Stimulated activated naive CD8-positive, alpha-beta T cell treated with anti-CD3 and anti-CD28 coated beads, Interleukin-15, Interleukin-2, amounts not matched to agents 100 U/mL and 50 U/mL, for 24 hours (primary cell): ENCODE results near the gene SDHB.

Source experiments
- ATAC-seq: fragments of 150-1000 bp; cut with Tn5 transposase; one replicate; pipeline ENCODE4 v1.10.0; 2021
- DNase-seq: peaks from one replicate; pipeline ENCODE4 v3.0.0; 2021

The SDHB gene

DNA sequence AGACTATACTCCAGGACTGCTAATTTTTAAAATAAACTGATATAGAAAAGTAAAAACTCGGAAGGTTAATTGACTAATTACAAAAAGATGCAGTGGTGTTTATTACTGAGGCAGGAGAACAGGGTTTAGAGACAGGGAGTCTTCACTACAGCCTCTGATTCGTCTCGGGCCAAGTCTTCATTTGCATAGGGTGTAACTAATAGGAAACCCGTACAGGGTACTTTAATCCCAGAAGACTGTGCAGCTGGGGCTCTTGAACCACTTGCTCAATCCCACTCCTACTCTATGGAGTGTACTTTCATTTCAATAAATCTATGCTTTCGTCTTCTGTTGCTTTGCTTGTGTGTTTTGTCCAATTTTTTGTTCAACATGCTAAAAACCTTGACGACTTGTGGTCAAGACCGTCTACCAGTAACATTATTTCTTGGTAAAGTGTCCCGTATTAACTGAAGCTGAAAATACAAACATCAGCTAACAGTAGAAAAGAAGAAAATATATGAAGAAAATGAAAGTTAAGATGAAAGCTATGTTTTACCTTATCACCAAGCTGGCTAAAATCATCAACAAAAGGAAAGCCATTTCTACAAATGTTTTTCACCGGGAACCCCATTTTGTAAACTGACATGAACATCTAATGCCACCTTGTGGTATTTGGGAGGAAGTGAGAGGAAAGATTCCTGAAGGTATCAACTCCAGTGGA is 8.0 kb downstream of the SDHB start:
- DNase-seq, result no peak
- no peak for ATAC-seq

DNA sequence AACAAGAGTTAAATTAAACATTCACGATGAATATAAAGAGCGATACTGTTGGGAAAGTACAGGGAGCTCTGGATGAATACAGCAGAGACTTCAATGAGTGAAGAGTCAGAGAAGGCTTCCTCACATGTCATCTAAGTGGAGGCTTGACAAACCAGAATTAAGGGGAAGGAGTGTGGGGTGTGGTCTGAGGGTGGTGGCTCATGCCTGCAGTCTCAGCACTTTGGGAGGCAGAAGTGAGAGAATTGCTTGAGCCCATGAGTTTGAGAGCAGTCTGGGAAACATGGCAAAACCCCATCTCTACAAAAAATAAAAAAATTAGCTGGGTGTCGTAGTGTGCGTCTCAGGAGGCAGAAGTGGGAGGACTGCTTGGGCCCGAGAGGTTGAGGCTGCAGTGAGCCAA is 8.7 kb downstream of the SDHB start:
- DNase-seq (no peak), ATAC-seq (no peak)

DNA sequence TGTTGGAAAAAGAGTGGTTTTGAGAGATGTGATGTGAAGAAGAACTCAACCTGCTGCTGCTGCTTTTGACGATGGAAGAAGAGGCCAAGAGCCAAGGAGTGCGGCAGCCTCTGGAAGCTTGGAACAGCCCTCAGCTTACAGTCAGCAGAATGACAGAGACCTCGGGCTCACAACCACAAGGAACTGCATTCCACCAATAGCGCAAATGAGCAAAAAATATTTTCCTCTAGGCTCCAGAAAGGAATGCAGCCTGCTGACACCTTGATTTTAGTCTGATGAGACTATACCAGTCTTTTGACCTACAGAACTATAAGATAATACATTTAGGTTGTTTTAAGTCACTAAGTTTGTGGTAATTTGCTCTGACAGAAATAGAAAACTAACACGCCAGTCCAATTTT is 10.2 kb downstream of the SDHB start:
- DNase-seq (no peak), ATAC-seq (no peak)

DNA sequence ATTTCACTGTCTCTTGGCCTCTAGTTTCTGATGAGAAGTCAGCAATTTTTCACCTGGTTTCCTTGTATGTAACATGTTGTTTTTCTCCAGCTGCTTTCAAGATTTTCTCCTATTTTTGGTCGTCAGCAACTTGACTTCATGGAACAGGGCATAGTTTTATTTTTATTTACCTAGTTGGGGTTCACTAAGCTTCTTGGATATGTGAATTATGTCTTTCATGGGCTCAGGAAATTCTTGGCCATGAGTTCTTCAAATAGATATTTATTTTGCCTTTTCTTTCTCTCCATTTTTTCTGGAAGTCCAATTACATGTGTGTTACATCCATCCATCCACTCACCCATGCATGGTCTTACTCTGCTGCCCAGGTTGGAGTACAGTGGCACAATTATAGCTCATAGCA is 13.7 kb downstream of the SDHB start:
- ATAC-seq (no peak), DNase-seq (no peak)

DNA sequence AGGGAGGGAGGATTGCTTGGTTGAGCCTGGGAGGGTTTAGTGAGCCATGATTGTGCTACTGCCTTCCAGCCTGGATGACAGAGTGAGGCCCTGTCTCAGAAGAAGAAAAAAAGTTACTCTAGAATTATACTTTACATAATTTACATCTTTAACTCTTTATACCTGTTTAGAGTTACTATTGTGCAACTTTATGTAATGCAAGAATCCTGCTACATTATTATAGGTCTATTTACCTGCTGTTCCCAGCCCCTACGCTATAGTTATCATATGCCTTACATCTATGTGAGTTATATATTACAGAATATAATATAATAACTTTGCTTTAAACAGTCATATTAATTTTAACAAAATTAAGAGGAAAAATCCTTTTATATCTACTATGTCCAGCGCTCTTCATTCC is 14.3 kb downstream of the SDHB start:
- no peak for ATAC-seq
- DNase-seq, result no peak

DNA sequence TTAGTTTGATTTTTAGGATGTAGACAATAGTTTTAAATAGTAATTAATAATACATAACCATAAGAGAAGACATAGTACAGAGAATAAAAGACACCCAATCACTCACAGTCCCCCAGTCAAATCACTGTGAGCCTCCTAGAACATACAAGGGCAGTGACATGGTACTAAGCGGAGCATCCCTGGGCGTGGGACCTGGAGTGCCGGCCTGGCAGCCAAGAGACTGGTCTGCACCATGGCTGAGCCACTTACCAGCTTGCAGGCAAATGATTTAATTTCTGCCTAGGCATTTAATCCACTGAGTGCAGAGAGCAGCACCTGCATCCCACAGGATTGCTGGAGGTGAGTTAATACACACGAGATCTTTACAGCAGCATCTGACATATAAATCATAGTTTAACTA is 20.4 kb downstream of the SDHB start:
- ATAC-seq (no peak), DNase-seq (no peak)

DNA sequence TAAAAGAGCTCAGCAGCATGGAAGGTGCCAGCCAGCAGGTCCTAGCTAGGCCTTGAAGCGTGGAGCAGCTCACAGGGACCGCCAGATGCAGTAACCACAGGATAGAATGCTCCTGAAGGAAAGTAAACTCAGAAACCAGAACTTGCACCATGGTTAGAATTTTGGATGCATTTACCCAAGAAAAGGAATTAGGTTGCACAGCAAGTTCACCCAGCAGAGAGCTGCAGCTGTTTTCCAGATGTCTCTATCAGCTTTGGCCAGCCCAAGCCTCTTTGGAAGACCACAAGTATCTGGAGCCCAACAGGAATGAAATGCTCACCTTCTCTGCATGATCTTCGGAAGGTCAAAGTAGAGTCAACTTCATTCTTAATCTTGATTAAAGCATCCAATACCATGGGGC is 21.1 kb downstream of the SDHB start:
- ATAC-seq (no peak), DNase-seq (no peak)

DNA sequence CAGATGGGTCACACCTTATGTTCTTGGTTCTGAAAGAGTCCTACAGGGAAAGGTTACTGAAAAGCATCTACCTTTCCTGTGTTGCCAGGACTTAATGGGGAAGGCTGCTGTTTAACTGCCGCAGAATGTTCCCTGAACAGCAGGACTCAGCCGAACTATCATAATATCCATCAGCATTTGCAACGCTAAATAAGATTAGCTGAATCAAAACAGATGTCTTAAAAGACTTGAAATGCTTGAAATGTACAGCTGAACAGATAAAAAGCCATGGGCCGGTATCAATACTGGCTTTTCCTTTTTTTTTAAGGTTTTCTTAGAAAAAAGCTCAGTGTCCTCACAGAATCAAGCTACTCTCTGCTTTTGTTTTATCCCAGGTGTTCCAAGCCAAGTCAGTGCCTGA is 22.4 kb downstream of the SDHB start:
- ATAC-seq, result no peak
- no peak for DNase-seq

DNA sequence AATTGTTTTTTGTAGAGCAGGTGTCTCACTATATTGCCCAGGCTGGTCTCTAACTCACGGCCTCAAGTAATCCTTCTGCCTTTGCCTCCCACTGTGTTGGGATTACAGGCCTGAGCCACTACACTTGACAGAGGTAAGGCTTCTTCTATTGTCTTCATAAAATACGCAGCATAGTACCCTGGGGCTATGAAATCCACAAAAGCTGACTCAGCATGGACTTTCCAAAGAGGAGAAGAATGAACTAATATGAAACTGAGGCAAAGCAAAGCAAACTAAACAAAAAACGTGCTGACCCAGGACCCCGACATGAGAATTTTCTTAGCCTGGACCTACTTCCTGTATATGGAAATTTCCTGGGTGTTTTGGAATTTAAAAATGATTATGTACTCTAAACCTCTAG is 23.6 kb downstream of the SDHB start:
- DNase-seq (no peak), ATAC-seq (no peak)

DNA sequence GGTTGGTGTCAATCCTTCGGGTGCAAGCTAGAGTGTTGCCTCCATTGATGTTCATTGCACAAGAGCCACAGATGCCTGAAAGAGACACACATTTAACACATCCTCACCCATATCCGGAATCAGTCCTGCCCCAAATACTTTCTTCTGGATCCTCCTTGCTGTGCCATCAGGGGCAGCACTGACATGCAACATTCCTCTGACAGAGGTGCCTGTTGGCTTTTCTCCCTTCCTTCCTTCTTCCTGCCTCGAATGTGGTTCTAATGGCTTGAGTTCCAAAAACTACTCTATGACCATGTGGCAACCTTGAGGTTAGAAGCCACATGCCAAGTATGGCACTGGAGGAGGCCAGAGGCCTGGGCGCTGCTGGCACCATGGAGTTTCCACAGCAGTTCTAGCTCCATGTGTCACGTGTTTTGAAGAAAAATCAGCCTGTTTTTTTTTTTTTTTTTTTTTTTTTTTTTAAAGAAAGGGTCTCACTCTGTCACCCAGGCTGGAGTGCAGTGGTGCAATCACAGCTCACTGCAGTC is 25.1 kb downstream of the SDHB start:
- ATAC-seq (no peak), DNase-seq (no peak)

DNA sequence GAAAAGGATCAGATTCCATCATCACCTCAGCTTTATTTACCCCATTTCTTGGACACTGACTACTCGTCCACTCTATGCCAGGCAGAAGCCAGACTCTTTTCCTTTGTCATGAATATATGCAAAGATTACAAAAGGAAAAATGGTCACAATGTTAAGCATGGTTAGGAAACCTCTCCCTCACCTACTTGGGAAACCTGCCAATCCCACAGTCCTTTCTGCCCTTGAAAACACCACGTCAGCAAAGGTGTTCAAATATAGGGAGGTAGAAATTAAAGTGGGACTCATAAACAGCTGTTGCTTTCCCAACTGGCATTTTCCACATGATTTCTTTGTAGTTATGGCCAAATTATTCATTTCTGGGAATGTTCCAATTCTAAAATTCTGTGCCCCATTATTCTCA is 25.9 kb downstream of the SDHB start:
- no peak for ATAC-seq
- no peak for DNase-seq

DNA sequence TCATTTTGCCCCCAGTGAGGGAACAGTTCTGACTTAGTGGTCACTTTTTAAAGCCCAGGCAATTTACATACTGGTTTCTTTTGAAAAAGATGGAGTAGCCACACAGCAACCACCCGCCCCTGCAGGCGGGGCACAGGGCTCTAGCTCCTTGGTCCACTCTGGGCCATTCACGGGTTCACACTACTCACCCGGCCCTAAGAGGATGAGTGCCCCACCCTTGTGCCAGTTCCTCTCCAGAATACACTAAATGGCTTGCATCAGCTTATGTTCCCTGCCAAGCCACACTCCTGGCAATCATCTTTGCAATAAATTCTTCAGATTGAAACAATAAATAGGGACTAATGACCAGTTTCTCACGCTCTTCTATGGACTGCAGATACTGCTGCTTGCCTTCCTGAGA is 26.4 kb downstream of the SDHB start:
- DNase-seq (no peak), ATAC-seq (no peak)

DNA sequence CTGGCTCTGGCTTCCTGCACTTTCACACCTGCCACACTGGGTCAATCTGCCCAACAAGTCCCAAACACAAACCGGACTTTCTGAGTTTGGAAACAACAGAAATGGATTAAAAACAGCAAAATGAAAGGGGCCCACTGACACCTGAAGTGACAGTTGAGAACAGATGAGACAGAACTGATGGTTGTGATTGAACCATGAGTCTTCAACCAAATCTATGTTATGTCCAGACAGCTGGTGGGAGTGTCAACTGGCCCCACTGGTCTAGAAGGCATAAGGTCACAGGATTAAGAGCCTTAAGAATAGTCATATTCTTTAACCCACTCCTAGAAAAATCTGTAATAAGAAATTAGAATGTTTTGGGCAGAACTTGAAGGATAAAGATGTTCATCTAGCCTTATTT is 29.1 kb downstream of the SDHB start:
- ATAC-seq, result no peak
- no peak for DNase-seq

DNA sequence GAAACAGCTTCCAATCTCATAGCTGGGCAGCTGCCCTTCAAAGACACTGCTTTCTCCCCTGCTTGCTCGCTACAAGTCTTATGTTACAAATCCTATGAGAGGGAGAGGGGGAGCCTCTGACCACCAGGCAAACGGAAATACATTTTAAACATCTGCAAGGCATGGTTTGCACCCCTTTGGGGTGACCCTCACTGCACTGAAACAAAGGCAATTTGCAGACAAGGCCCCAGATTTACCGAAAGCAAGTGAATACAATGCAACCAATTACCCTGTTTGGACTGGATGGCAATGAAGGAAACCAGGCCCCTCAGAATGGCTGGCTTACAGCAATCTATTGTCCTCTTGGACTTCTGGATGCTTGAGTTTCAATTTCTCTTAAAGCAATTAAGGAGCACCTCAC is 30.3 kb downstream of the SDHB start:
- DNase-seq, result no peak
- ATAC-seq, result no peak

DNA sequence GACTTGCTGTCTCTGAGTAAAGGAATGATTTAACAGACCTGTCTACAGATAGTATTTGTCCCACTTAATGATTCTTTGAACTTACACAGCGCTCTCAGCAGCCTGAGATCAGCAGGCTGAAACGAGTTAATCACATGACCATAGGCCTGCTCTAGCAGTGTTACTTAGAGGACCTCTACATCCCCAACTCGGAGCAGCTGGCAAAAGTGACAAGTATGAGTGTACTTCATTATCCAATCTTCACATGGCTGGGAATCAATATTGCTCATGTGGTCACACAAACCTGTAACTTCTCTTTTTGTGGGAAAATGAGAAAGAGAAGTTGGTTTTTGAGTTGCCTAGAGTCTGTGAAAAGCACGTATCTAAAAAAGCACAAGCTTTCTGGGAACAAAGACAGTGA is 30.7 kb downstream of the SDHB start:
- no peak for ATAC-seq
- DNase-seq, result no peak

DNA sequence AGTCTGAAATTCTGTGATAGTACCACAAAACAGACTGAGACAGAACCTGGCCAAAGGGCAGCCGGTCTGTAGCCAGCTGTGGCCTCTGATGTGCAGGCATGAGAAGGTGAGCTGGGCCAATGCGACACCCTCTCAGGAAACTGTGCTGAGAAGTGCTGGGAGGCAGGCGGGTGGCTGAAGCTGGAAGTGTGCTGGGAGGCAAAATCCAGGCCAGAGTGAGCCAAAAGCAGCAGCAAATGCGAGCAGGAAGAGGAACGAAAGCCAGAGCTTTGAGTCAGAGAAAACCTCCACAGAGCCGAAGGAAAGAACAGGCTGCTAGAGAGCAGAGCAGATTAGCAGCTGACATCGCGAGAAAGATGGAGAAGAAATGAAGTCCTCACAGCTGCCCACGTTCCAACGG is 31.9 kb downstream of the SDHB start:
- ATAC-seq (no peak), DNase-seq (no peak)

DNA sequence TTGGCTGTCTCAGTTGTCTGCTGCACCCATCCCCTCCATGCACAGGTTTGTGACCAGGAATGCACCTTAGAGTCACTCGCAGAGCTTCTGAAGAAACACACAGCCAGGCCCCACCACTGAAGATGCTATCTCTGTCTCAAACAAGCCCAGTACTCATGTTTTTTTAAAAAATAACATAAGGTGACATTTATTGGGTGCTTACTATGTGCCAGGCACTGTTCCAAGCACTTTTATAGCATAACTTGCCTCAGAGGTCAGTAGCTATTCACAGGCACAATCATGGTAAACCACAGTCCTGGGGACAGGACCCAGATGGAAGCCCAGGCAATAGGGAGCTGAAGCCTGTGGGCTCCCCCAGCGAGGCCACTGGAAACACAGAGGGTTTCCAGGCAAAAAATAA is 33.3 kb downstream of the SDHB start:
- DNase-seq, result no peak
- ATAC-seq, result no peak

DNA sequence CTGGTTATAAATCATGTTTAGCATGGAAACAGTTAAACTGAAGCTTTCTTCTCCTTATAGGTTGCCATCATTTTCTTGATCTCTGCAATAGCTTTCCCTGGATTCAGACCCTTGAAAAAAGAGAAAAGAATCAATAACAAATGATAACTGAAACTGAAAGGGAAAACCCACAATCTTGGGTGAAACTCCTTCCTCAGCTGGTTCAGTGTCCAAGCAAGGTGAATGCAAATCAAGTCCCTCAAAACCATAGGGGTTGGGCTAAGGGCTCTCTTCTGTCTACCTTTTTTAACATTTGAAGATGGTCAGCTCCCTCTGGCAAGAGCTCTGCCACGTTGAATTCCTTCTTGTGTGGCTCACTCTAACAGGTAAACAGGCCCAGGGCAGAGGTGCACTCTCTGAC is 35.0 kb downstream of the SDHB start:
- DNase-seq (no peak), ATAC-seq (no peak)

DNA sequence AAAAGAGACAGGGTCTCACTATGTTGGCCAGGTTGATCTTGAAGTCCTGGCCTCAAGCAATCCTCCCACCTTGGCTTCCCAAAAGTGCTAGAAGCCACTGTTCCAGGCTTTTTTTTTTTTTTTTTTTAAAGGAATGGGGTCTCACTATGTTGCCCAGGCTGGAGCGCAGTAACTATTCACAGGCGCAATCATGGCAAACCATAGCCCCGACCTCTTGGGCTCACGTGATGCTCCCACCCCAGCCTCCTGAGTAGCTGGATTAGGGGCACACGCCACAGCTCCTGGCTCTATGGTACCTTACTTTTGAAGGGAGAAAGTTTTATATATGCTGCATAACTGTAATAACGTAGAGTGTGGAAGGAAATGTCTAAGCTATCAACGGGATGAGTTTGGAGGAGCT is 36.4 kb downstream of the SDHB start:
- no peak for ATAC-seq
- DNase-seq, result no peak

DNA sequence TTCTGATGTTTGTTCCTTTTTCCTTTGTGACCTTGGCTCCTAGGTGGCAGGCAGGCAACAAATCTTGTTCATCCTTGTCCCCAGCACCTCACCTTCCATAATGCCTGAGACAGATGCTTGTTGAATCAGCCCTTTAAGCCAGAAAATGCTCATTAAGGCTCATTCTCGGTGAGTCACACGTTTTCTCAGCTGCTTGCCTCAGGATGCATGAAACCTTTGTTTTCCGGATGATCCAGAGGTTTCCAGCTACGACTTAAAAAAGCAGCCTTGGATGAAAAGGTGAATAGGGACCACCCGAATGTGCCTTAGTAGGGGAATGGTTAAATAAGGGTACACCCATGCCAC is 37.5 kb downstream of the SDHB start:
- DNase-seq (no peak), ATAC-seq (no peak)

DNA sequence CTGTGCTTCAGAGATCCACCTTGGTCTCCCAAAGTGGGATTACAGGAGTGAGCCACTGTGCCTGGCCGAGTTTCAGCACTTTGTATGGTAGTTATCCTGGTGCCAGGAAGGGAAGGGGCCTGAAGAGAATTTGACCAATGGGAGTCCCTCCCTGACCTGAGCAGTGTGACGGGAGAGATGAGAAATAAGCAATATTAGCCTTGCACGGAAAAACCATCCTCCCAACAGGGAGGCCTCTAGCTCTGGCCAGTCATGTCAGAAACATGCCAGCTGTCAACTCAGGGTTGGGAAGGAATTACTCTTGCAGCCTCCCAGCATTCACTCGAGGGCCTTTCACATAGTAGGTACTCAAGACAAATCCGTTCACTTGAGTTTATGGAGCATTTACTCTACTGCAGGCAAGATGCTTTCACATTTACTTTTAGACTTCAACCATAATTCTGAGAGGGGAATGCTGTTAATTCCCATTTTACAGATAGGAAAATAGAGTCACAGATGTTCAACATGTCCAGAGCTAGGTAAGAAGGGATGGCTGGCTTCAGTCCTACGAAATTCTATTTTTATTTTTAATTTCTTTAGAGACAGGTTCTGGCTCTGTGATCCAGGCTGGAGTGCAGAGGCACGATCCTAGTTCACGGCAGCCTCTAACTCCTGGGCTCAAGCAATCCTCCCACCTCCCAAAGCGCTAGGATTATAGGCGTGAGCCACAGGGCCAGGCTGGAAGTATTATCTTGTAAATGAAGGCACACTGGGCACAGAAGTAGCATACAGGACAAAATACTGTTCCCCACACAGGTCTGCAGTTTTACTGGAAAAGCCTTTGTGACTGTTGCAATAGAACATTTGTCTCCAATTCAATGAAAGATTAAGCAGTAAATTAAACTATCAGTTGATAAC is 38.9 kb downstream of the SDHB start:
- ATAC-seq (no peak), DNase-seq (no peak)

DNA sequence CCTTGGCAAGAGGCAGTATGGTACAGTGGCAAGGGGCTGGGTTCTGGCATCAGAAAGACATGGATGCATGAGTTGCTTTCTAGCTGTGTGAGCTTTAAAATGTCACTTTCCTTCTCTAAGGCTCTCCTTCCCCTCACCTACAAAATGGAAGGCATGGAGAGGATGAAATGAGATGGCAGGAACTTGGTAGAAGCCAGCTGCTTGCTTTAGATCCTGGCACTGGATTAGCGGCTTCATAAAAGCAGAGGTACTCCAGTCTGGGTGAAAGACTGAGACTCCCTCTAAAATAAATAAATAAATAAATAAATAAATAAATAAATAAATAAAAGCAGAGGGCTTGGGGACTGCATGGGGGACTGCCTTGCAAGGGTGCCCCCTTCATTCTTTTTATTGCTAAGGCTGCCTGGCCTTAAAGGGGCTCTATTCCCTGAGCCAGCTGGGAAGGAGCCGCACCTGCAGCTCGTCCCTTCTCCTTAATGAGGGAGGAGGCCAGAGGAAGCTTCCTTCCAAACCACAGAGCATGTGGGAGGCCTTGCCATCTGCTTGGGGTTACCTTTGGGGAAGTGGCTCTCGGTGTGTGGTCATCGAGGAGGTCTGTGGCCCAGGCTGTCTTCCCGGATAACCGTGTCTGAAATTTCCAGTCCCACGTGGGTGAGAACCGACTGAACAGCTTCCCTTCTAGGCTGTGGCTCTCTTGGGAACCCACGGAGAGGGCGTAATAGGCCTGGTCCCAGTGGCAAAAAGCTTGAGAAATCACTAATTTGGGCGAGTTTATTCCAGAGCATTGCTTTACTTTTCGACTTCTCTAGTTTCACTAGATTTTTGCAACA is 40.1 kb downstream of the SDHB start:
- no peak for ATAC-seq
- DNase-seq, result no peak
